GM23338 (cell line): ENCODE measurements around the gene TJP1.

Source experiments
- CREB1 ChIP-seq: fragments of 250-450 bp; sonication (Bioruptor Pico); IDR thresholded peaks from 2 replicates; pipeline ENCODE4 v1.5.0; 2020; ENCODE audit warnings: low read depth, mild to moderate bottlenecking, moderate library complexity
- CTCF ChIP-seq, 2 experiments: fragments of 200-600 bp in 1 of 2; sonication (generic) in 1 of 2; conservative IDR thresholded peaks; 2 replicates each; pipeline versions ENCODE4 v1.5.1 to v1.6.1; 2016 to 2017; ENCODE audit warnings: antibody characterized with exemption in 2 of 2, low read depth in 2 of 2, mild to moderate bottlenecking in 2 of 2, moderate library complexity in 1 of 2
- EZH2 ChIP-seq: fragments of 200-600 bp; sonication (generic); IDR thresholded peaks from one replicate; pipeline ENCODE4 v1.8.0; 2017; ENCODE audit warnings: antibody characterized with exemption, mild to moderate bottlenecking, low read depth; ENCODE audit not compliant: unreplicated experiment
- EZH2phosphoT487 ChIP-seq: fragments of 200-600 bp; sonication (generic); IDR thresholded peaks from one replicate; pipeline ENCODE4 v1.8.1; 2018; ENCODE audit warnings: antibody characterized with exemption; ENCODE audit not compliant: unreplicated experiment
- JUNB ChIP-seq: IDR thresholded peaks from one replicate; pipeline ENCODE4 v1.6.1; 2016; ENCODE audit warnings: antibody characterized with exemption; ENCODE audit not compliant: unreplicated experiment
- NANOG ChIP-seq: IDR thresholded peaks from 2 replicates; pipeline ENCODE4 v1.6.1; 2016; ENCODE audit warnings: antibody characterized with exemption, borderline replicate concordance
- POLR2AphosphoS5 ChIP-seq: IDR thresholded peaks from 2 replicates; pipeline ENCODE4 v1.6.1; 2016; ENCODE audit warnings: antibody characterized with exemption, low read depth
- REST ChIP-seq: IDR thresholded peaks from one replicate; pipeline ENCODE4 v1.6.1; 2018; ENCODE audit warnings: antibody characterized with exemption; ENCODE audit not compliant: unreplicated experiment
- STAT1 ChIP-seq: IDR thresholded peaks from one replicate; pipeline ENCODE4 v1.6.1; 2016; ENCODE audit warnings: antibody characterized with exemption; ENCODE audit not compliant: unreplicated experiment
- ZNF114 ChIP-seq: fragments of 250-450 bp; sonication (Bioruptor Pico); IDR thresholded peaks from 2 replicates; pipeline ENCODE4 v1.5.0; 2020; ENCODE audit warnings: mild to moderate bottlenecking, moderate library complexity
- ZNF462 ChIP-seq: fragments of 250-450 bp; sonication (Bioruptor Pico); IDR thresholded peaks from 2 replicates; pipeline ENCODE4 v1.5.0; 2020; ENCODE audit warnings: mild to moderate bottlenecking, moderate library complexity

- TF ChIP-seq CTCF (conservative IDR thresholded peaks at IDR 0.05; ENCODE audit: low read depth in 2 of 2): no peak
- TF ChIP-seq EZH2: no peak
- TF ChIP-seq EZH2phosphoT487: no peak
- TF ChIP-seq POLR2AphosphoS5: no peak
- TF ChIP-seq REST: no peak
- no peak for TF ChIP-seq CREB1 (CRISPR knock-in tag)
- TF ChIP-seq ZNF114 (CRISPR knock-in tag): no peak
- TF ChIP-seq JUNB: no peak
- no peak for TF ChIP-seq STAT1
- TF ChIP-seq ZNF462: no peak
- TF ChIP-seq NANOG: no peak
Measured at GRCh38 chr15:29835301-29835700, 13.0 kb upstream of the TJP1 start.
